GM19463 (cell line): ENCODE measurements around the gene FGD5.

Source experiments
- ATAC-seq: cut with Tn5 transposase; IDR thresholded peaks from one replicate; pipeline ENCODE4 v1.9.1; 2021; ENCODE audit warnings: mild to moderate bottlenecking, moderate library complexity; ENCODE audit not compliant: unreplicated experiment

Gene FGD5

DNA sequence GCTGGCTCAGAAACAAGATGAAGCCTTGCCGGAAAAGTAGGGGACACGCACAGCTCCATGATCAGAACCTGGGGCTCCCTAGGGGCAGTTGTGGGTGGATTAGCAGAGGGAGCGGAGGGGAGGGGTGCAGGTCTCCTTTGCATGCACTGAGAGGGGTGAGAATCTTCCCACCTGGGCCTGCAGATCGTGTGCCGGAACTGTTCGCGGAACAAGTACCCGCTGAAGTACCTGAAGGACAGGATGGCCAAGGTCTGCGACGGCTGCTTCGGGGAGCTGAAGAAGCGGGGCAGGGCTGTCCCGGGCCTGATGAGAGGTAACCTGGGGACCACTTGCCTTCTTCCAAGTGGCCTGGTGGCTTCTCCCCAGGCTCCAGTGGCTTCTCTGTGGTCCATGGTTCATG lies 104.1 kb downstream of the FGD5 start:
- no peak for ATAC-seq

DNA sequence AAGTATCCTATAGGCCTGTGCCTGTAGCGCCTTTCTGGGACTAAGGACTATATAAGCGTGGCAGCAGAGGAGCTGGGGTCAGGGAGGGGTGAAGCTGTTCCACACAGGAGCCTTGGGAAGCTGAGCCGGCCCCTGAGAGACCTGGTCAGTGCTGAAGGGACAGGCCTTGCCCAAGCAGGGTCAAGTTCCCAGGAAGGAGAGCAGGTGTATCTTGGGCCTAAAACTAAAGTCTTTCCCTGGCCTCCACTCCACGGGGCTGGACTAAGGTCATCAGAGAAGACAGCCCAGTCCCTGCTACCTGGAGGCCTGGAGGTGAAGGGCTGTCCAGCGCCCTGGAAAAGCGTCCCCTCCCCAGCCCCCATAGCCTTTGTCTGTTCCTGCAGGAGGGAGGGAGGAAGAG lies 104.7 kb downstream of the FGD5 start:
- ATAC-seq, result no peak

DNA sequence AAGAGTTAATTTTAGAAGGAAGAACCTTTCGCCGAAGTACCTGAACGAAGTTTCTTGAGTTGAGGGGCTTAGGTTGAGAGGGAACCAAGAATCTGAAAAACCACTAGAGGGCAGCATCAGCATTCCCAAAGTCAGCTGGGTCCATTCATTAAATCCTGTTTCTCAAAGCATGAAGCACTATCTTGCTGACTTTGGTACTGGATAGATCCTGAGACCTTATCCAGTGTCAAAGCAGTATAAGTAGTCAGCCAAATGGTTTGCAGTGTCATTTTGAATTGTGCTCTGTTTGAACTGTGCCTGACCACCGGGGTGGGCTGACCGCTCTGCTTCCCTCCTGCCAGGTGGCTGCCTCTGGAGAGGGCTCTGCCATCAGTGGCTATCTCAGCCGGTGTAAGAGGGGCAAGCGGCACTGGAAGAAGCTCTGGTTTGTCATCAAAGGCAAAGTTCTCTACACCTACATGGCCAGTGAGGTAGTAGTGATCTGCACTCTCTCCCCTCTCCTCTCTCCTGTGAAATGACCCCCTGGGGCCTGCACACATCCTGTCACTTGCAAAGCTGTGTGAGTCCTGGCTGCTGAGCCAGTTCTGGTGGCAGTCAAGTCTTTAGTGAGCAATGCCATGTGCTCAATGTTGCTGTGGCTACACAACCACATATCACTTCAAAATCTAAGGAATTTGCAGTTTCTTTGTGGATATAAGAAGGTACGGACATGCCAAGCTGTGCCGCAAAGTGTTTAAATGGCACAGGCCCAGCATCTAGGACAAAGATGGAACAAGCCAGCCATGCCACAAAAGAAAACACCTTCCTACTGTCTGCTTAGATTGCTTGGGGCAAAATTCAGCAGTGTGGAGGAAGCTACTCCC lies 107.2 kb downstream of the FGD5 start:
- ATAC-seq, result no peak

DNA sequence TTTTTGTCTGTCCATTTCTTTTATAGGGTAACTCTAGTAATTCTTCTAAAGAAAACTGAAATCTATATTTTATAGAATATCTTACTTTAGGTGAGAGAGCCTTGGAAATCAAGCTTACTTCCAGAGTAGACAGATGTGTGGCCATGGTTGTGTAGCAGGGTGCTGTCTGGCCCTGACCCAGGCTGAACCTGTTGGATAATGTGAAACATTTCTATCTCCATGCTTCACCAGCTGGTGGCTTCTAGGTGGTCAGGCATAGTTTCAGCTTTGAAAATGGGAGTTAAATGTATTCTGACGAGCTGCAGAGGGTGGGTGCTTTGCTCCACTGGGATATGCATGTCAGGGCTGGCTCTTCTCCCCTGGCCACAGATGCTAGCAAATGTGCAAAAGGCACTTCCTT lies 107.8 kb downstream of the FGD5 start:
- no peak for ATAC-seq

DNA sequence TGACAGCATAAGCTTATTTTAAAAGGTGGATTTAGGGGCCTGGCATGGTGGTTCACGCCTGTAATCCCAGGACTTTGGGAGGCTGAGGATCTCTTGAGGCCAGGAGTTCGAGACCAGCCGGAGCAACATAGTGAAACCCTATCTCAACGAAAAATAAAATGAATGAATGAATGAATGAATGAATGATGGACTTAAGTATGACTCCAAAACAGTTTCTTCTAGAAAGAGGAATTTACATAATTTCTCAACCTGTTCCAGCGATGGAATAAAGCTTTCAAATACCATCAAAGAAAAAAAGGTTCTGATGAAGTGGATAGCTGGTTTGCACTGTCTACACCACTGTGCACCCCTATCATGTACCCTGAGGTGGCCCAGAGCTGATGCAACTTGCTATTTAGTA lies 108.5 kb downstream of the FGD5 start:
- ATAC-seq, result no peak

DNA sequence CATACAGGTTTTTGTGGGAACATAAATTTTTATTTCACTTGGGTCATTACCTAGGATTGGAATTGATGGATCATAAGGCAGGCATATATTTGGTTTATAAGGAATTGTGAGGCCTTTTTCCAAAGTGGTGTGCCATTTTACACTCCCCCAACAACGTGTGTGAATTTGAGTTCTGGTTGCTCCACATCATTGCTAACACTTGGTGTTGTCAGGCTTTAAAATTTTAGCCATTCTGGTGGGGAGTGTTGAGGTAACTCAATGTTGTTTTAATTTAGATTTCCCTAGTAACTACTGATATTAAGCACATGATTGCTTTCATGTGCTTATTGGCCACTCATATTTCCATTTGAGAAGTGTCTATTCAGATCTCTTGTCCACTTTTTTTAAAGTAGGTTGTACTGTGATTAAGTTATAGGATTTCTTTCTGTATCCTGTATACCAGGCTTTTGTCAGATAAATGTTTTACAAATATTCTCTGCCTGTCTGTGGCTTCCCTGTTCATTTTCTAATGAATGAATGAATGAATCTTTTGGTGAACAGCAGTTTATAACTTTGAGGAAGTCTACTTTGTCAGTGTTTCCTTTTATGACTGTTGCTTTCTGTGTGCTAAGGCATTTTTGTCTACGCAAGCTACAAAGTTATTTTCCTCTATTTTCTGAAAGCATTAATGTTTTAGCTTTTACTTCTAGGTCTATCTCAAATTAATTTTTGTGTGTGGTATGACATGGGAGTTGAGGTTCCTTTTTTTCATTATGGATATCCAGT lies 110.7 kb downstream of the FGD5 start:
- no peak for ATAC-seq

DNA sequence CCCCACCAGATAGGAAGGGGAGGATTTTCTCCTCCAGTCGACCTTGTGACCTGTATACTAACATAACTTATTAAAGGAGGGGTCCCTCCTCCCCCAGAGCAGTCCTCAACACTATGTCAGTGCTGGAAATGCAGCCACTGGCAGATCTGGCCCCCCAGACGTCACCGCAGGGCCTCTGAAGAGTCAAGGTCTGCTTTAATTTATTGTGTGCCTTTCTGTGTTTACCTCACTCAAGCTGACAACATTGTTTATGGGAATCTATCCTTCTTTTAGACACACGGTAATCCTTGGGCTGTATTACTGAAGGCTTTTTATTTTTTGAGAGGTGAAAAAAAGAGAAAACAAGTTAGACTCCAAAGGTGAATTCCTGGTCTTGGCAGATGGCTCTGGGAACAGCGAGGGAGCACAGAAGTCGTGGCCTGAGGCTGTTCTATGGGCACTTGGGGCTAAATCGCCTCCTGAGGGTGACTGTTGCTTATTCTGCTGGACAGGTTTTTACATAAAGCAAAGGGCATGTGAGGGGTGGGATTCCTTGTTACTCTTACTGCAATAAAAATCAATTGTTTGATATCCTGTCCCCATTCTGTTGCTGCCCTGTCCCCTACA lies 115.2 kb downstream of the FGD5 start:
- no peak for ATAC-seq

DNA sequence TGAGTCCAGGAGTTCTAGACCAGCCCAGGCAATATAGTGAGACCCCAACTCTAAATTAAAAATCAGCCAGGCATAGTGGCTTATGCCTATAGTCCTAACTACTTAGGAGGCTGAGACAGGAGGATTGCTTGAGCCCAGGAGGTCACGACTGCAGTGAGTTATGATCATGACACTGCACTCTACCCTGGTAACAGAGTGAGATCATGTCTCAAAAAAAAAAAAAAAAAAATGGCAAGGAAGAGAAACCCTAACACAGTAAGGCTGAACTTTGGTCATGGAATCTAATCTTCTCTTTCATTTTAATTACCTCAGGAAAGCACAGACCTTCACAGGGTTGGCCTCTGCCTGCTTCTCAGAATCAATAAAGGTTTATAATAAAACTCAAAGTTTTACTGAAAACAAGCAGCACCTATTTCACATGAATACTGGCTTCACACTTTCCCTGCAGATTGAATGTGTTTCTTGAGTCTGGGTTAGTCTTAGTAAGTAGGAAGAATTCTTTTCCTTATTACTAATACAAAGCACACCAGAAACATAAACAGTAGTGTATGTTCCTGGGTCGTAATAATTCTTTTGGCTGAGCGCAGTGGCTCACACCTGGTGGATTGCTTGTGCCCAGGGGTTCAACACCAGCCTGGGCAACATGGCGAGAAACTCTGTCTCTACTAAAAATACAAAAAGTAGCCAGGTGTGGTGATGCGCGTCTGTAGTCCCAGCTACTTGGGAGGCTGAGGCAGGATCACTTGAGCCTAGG lies 117.0 kb downstream of the FGD5 start:
- ATAC-seq, result no peak

DNA sequence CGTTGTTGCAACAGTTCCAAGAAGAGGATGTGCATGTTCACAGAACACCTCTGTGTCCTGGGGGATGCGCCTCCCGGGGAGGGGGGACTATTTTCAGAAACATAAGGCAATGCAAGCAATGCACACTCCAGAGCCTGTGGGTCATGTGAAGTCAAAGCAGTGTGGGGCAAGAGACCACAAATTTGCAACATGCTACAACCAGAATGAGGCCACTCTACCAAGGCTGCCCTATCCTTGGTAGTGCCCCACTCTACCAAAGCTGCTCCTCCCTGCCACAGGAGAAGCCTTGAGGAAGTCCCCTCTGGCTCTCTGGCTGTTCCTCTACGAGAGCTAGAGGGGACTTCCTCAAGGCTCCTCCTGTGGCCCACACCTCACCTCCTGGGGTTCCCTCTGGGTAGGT lies 120.2 kb downstream of the FGD5 start:
- ATAC-seq, result no peak

DNA sequence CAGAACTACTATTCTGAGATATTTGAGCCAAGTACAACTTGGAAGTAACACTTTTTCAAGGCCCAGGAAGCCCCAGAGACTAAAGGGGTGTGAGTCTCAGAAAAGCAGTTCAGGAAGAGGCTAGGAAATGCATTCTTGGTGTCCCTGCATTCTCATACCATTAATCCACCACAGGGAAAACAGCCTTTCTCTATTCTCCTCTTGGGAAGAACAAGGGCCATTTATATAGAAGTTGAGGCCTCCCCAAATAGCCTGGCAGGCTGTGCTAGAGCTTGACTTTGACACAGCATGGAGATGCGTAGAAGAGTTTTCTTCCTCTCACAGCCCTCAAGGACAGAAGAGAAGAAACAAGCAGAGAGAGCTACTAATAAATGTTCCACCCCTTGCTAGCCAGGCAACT lies 123.1 kb downstream of the FGD5 start:
- ATAC-seq, result no peak

DNA sequence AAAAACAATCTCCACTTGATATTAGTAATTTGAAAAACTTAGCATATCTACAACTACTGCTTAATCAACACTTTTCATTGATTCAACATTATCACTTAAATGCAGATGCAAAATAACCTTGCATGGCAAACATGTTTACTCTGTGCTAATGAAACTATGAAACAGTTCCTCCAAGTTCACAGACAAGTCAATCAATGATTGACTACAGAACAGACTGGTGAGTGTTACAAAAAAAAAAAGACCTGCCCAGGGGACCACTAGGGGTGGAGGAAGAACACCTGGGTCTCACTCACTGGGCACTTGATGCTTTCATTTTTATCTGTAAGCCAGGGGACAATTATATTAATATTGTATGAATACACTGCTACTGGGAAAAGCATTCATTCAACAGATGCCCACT lies 124.3 kb downstream of the FGD5 start:
- peak; percentile 20 for ATAC-seq

DNA sequence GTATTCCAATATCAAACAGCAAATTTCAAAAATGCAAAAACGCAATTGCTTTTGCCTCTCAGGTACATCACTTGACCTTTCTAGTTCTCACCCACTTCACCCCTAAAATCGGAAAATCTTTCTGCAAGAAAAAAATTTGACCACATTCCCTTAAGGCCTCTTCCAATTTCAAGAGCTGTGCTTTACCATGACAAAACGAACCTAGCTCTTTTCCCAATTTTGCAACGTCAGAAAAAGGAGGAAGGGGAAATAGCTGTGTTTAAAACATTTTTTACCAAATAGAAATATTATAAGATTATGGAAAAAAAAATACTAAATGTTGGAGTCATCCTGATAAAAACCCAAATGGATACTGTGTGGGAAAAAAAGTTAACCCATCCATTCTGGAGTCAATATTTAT lies 127.5 kb downstream of the FGD5 start:
- no peak for ATAC-seq

DNA sequence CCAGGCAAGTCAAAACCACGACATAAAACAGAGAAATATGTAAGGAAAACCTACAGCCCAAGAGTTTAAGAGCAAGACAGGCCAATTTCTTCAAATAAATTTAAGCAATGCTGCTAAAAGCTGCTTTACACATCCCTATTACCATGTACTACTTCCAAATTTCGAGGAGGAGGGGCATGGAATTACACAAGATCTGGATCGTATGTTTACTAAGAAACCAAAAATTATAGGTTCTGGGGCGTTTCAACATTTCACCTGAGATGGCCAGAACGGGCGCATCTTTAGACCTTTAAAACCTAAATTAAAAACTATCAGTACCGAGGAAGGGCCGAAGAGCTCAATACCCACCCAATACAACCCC lies 128.0 kb downstream of the FGD5 start:
- ATAC-seq, result no peak

DNA sequence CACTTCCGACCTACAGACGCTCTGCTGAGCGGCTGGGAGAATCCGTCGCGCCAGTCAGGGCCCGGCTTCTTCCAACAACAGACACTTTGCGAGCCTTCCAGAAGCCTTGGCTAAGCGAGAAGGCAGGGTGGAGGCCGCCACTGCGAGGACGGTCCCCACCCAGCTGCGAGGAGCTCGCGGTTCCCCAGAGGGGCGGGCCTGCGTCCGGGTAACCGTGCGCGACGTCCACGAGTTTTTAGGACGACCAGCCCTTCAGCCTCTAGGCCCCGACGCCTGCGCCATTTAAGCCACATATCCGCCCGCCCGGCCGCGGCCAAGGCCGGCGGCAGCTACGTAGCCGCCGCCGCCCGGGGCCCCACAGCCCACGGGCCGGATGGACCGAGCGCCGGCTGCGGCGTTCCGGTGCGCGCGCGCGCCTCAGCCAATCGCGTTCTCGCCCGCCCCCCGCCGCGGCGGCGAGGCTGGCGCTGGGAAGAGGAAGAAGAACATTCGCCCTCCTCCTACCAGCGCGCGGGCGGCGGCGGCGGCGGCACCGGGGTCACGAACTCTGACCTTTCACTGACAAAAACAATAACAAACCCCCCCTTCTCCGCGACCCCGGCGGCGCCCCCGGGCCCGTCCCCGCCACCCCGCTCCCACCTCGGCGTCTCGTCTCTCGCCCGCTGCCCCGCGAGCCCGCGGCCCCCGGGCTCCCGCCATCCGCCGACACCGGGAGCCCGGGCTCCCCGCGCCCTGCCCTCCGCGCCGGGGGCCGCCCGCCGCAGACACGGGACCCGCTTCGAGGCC lies 128.5 kb downstream of the FGD5 start, which contains the start of gene NR2C2:
Gene NR2C2 (plus strand): TSS at position 484 of the 786 bp plus-strand sequence. CDS start 56,332 bp downstream, outside the sequence.
- ATAC-seq, result peak; percentile 56

DNA sequence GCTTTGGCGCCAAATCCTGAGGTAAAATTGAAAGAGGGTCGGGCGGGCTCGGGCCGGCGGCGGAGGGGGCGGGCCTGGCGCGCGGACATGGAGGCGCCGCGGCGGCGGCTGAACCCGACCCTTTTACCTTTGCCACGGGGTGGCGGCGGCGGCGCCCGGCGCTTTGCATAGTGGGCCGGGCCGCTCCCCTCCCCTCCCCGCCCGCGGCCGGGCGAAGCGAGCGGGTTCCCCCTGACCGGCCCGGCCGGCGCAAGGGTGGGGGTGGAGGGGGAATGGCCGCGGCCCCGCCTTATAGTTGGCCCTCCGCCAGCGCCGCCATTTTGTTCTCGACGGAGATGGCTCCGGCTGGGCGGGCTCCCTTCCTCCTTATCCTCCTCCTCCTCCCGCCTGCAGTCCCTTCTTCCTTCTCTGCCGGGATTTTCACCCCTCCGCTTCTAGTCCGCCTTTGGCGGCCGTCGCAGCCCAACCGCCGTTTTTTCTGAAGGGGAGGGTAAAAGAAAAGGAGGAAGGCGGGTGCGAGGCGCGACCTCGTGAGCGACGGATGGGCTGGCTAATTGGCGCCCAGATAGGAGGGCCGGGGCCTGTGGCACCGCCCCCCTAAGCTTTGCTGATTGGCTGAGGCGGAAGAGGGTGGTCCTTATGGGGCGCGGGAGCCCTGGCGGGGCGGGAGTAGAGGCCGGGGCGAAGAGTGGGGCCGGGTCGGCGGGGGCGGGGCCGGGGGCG lies 129.3 kb downstream of the FGD5 start:
- ATAC-seq, result peak; percentile 83

DNA sequence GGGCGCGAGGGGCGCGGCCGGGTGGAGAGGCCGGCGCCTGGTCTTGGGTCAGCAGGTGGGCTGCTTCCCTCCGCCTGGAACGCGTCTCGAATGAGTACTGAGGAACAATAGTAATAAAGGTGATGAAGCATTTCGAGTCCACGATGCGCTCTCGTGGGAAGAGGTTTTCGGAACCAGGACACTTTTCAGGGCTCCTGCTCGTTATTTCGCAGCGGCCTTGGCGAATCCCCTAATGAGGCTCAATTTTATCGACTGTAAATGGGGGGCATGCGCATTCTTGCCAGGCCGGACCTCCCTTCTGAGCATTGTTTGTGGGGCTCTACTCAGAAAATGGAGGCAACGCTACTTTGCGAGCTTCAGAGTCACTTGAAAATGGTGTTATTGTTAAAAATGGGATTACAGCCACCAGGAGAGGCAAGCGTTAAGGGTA lies 129.9 kb downstream of the FGD5 start:
- ATAC-seq, result no peak

DNA sequence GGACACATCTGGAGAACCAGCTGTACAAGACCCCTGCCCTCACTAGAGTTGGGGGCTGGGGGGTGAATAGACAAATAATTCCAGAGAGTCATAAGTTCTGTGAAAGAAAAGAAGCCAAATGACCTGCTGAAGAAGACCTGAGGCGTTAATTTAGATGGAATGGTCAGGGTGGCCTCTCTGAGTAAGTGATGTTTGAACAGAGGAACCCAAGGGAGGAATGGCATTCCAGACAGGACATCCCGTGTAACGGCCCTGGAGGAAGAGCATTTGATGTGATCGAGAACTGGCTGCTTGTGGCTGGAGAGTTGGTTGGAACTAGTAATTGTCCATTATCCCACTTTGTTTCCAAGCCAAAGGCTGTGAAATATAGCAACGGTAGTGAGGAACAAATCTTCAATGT lies 130.4 kb downstream of the FGD5 start:
- ATAC-seq, result no peak

DNA sequence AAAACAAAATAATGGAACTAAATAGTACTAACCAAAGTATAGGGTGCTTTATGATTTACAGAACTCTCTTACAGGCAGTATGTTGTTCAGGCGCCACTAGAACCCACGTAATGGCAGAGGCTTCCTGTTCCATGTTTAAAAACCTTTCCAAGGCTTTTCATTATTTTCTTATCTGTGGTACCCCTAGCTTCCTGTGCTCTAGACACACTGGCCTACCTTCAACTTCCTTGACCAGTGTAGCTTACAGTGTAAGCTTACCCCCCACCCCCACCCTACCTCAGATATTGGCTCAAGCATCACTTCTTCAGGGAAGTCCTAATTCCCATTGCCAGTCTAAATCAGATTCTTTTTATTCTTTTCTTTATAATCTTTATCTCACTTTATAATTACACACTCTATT lies 131.5 kb downstream of the FGD5 start:
- no peak for ATAC-seq

DNA sequence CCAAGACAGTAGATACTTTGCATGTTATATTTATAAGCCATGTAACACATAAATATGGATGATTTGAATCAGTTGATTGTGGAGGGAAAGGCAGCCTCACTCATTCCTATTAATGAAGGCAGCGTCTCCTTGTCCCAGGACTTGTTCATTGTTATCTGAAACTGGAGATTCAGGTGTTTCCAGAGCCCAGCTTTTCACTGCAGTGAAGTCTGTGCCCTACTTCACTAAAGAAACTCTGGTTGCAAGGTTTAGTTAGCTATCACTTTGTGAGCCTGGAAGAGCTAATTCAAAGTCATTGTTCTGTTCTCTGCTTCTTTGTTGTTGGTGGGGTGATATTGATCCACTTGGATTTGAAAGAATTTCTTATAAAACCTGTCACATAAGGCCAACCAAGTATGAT lies 138.4 kb downstream of the FGD5 start:
- no peak for ATAC-seq

DNA sequence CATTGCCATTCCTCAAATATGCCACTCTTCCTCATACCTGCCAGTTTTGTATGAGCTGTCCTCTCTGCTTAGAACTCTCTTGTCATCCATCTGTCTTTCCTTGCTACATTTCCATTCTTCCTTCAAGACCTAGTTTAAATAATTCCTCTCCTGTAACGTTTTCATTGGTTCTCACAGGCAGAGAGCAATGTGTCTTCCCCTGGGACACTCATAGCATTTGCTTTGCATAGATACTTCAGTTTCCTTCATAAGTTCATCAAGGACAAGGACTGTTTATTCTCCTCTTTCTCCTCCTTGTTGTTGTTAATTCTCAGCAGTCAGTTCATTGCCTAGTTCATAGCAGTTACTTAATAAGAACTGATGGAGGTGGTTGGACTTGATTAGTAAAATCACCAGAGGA lies 139.2 kb downstream of the FGD5 start:
- no peak for ATAC-seq
